ENCODE data around the gene IL32.
"Not testable (repeated sequence)": the region's sequence is repeated elsewhere in the genome, so short reads cannot be mapped to it uniquely, and the experiment has no call there.

Gene IL32

GRCh38 chr16:3028716-3029319 lies 36.6 kb upstream of the IL32 start:
- DNase-seq = no peak

- DNase-seq = no peak
Observed at GRCh38 chr16:3029491-3030221, 35.8 kb upstream of the IL32 start.

- no peak for DNase-seq
Observed at GRCh38 chr16:3030222-3031212, 34.9 kb upstream of the IL32 start.

- no peak for DNase-seq
Observed at GRCh38 chr16:3032624-3033023, 32.8 kb upstream of the IL32 start.

- DNase-seq = no peak
Observed at GRCh38 chr16:3035289-3035971, 30.0 kb upstream of the IL32 start.

GRCh38 chr16:3035972-3036725 lies 29.3 kb upstream of the IL32 start:
- DNase-seq = no peak

GRCh38 chr16:3036726-3037315 lies 28.6 kb upstream of the IL32 start, which contains the start of gene BICDL2:
Gene BICDL2, minus strand, starts transcription at chr16:3036944. Its CDS starts 1,448 bp downstream, at chr16:3035496.
- no peak for DNase-seq

GRCh38 chr16:3038256-3038655 lies 27.2 kb upstream of the IL32 start:
- DNase-seq = no peak

- no peak for DNase-seq
Observed at GRCh38 chr16:3038896-3039295, 26.5 kb upstream of the IL32 start.

GRCh38 chr16:3042376-3042775 lies 23.1 kb upstream of the IL32 start:
- DNase-seq = no peak

- DNase-seq = no peak
Observed at GRCh38 chr16:3044708-3045107, 20.7 kb upstream of the IL32 start.

- no peak for DNase-seq
Observed at GRCh38 chr16:3045758-3046640, 19.4 kb upstream of the IL32 start, which contains the start of gene MMP25. Gene MMP25, plus strand, starts transcription at chr16:3046561. Its CDS starts 357 bp downstream, at chr16:3046918.

GRCh38 chr16:3046641-3047386 lies 18.6 kb upstream of the IL32 start:
- DNase-seq = no peak

- DNase-seq = no peak
Observed at GRCh38 chr16:3047387-3047720, 18.1 kb upstream of the IL32 start.

- no peak for DNase-seq
Observed at GRCh38 chr16:3049921-3050481, 15.4 kb upstream of the IL32 start.

- no peak for DNase-seq
Observed at GRCh38 chr16:3050487-3050886, 15.0 kb upstream of the IL32 start.

- DNase-seq = no peak
Observed at GRCh38 chr16:3051009-3051408, 14.4 kb upstream of the IL32 start.

- DNase-seq = no peak
Observed at GRCh38 chr16:3051494-3051893, 13.9 kb upstream of the IL32 start.

- DNase-seq = not testable (repeated sequence)
Observed at GRCh38 chr16:3052571-3053329, 12.7 kb upstream of the IL32 start.
